Astrocyte (in vitro differentiated cells and primary cell): ENCODE results near the gene APOL6. TPM values are rescaled to one million over a fixed set of nuclear protein-coding genes. Genes with fewer than 3 reads are reported as not detected.

Experiments
- DNase-seq: peaks from one replicate; pipeline ENCODE4 v3.0.0-alpha.2; 2010; ENCODE audit warnings: low read depth
- FAIRE-seq: peaks from 2 replicates; lab custom pipeline; 2011; peaks lifted over from hg19 to GRCh38; lab: Jason Lieb, UNC
- H2AFZ ChIP-seq: 2 replicates; pipeline ENCODE4 v1.6.0; 2012; ENCODE audit warnings: low read depth, low read length, inconsistent platforms
- H3K27ac ChIP-seq: 2 replicates; pipeline ENCODE4 v1.5.1; 2011; ENCODE audit warnings: low read depth, low read length, inconsistent platforms
- H3K27me3 ChIP-seq: 2 replicates; pipeline ENCODE4 v1.6.0; 2011; ENCODE audit warnings: low read length, inconsistent platforms; ENCODE audit not compliant: insufficient read depth
- H3K36me3 ChIP-seq: 2 replicates; pipeline ENCODE4 v1.5.1; 2011; ENCODE audit warnings: low read length, inconsistent platforms; ENCODE audit not compliant: insufficient read depth
- H3K4me1 ChIP-seq: 2 replicates; pipeline ENCODE4 v1.5.1; 2011; ENCODE audit warnings: low read length, inconsistent platforms; ENCODE audit not compliant: insufficient read depth
- H3K4me2 ChIP-seq: 2 replicates; pipeline ENCODE4 v1.6.0; 2012; ENCODE audit warnings: low read length, inconsistent platforms
- H3K4me3 ChIP-seq: 2 replicates; pipeline ENCODE4 v1.5.1; 2011; ENCODE audit warnings: low read depth, mild to moderate bottlenecking, low read length, inconsistent platforms; ENCODE audit not compliant: insufficient read depth
- H3K79me2 ChIP-seq: 2 replicates; pipeline ENCODE4 v1.6.0; 2012; ENCODE audit warnings: mild to moderate bottlenecking, low read length, inconsistent platforms; ENCODE audit not compliant: insufficient read depth
- H3K9ac ChIP-seq: 2 replicates; pipeline ENCODE4 v1.6.0; 2012; ENCODE audit warnings: mild to moderate bottlenecking, low read length, inconsistent platforms
- H3K9me3 ChIP-seq: 2 replicates; pipeline ENCODE4 v1.5.1; 2012; ENCODE audit warnings: low read depth, mild to moderate bottlenecking, low read length, inconsistent platforms; ENCODE audit not compliant: insufficient read depth
- H4K20me1 ChIP-seq: 2 replicates; pipeline ENCODE4 v1.6.0; 2012; ENCODE audit warnings: low read length, inconsistent platforms; ENCODE audit not compliant: insufficient read depth
- H3K27ac Mint-ChIP-seq: one replicate; pipeline ENCODE4 v1.8.0; 2021; ENCODE audit warnings: mild to moderate bottlenecking, mixed read lengths; ENCODE audit not compliant: unreplicated experiment
- H3K27me3 Mint-ChIP-seq: one replicate; pipeline ENCODE4 v1.8.0; 2021; ENCODE audit warnings: low read depth, mixed read lengths; ENCODE audit not compliant: unreplicated experiment
- H3K36me3 Mint-ChIP-seq: one replicate; pipeline ENCODE4 v1.8.0; 2021; ENCODE audit warnings: low read depth, mixed read lengths; ENCODE audit not compliant: unreplicated experiment
- H3K4me1 Mint-ChIP-seq: one replicate; pipeline ENCODE4 v1.8.0; 2021; ENCODE audit warnings: low read depth, mixed read lengths; ENCODE audit not compliant: unreplicated experiment
- H3K4me3 Mint-ChIP-seq: one replicate; pipeline ENCODE4 v1.8.0; 2021; ENCODE audit warnings: mild to moderate bottlenecking, moderate library complexity, mixed read lengths; ENCODE audit not compliant: unreplicated experiment
- H3K9me3 Mint-ChIP-seq: one replicate; pipeline ENCODE4 v1.8.0; 2021; ENCODE audit warnings: mild to moderate bottlenecking, mixed read lengths; ENCODE audit not compliant: unreplicated experiment
- CTCF ChIP-seq: IDR thresholded peaks from 2 replicates; pipeline ENCODE4 v1.5.1; 2011; ENCODE audit warnings: low read depth, mild to moderate bottlenecking, inconsistent platforms, low read length, moderate library complexity; ENCODE audit not compliant: insufficient read depth
- EZH2 ChIP-seq: IDR thresholded peaks from 2 replicates; pipeline ENCODE4 v1.6.1; 2012; ENCODE audit warnings: mild to moderate bottlenecking, low read length, inconsistent platforms; ENCODE audit not compliant: insufficient read depth
- total RNA-seq: library from RNA; stranded (reverse); gene quantifications from 2 replicates; pipeline ENCODE4 v1.2.1, GENCODE V29; 2021

The APOL6 gene
- total RNA-seq, 1 donor from 2014 or later: 5.9 TPM

- TF ChIP-seq CTCF (no peak), EZH2 (no peak)
- H3K9me3 ChIP-seq: no peaks in the 10 kb centered on the region
- H3K27me3 Mint-ChIP-seq: peaks cover 33% of the 10 kb centered on the region
- H3K36me3 ChIP-seq: no peaks in the 10 kb centered on the region
- no peak overlapping the region for H3K4me2 ChIP-seq
- H3K27ac ChIP-seq: no peak overlapping the region
- H3K9ac ChIP-seq: no peak overlapping the region
- DNase-seq (no peak), FAIRE-seq (no peak)
- no peaks in the 10 kb centered on the region for H3K36me3 Mint-ChIP-seq
- peaks cover 13% of the 10 kb centered on the region for H3K27me3 ChIP-seq
- H4K20me1 ChIP-seq: no peaks in the 10 kb centered on the region
- no peak overlapping the region for H3K4me3 Mint-ChIP-seq
- H3K79me2 ChIP-seq: no peaks in the 10 kb centered on the region
- peak overlapping the region; percentile 21 for H3K27ac Mint-ChIP-seq
- H3K4me1 Mint-ChIP-seq: no peaks in the 10 kb centered on the region
- no peak overlapping the region for H2AFZ ChIP-seq
- no peaks in the 10 kb centered on the region for H3K4me1 ChIP-seq
- H3K4me3 ChIP-seq: no peak overlapping the region
- peaks cover 2% of the 10 kb centered on the region for H3K9me3 Mint-ChIP-seq
Measured at GRCh38 chr22:35615156-35615555, 33.1 kb upstream of the APOL6 start.

DNA sequence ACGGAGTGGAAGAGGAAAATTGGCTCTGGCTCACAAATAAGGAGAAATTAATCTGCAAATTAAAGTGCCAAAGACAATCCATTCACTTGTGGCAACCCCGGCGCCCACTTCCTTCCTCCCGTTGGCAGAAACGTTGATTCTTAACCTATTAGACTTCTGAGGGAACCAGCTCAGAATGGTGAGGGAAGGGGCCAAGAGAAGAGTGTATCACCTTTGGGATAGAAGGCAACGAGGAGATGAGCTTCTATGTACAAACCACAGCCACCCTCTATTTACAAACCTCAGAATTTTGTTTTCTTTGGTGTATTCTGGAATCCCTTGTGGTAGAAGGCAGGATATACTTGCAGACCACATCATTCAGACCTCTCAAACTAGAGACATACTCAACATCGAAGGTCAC, 32.2 kb upstream of the APOL6 start:
- Mint-ChIP-seq H3K27me3 (peaks cover 25% of the 10 kb centered on the region), H3K4me3 (no peak overlapping the region), H3K9me3 (peaks cover 2% of the 10 kb centered on the region), H3K4me1 (no peaks in the 10 kb centered on the region), H3K27ac (peak overlapping the region; percentile 49), H3K36me3 (no peaks in the 10 kb centered on the region)
- Histone ChIP-seq H4K20me1 (no peaks in the 10 kb centered on the region), H3K4me2 (no peak overlapping the region), H3K4me1 (no peaks in the 10 kb centered on the region), H3K36me3 (no peaks in the 10 kb centered on the region), H3K27me3 (peaks cover 10% of the 10 kb centered on the region), H3K9ac (no peak overlapping the region), H3K27ac (no peak overlapping the region), H2AFZ (no peak overlapping the region), H3K9me3 (no peaks in the 10 kb centered on the region), H3K79me2 (no peaks in the 10 kb centered on the region), H3K4me3 (no peak overlapping the region)
- FAIRE-seq (no peak), DNase-seq (no peak)
- TF ChIP-seq EZH2: no peak
- no peak for TF ChIP-seq CTCF

- no peaks in the 10 kb centered on the region for H3K36me3 ChIP-seq
- H3K27me3 Mint-ChIP-seq: peaks cover 15% of the 10 kb centered on the region
- peaks cover 4% of the 10 kb centered on the region for H3K4me1 Mint-ChIP-seq
- DNase-seq: no peak
- no peaks in the 10 kb centered on the region for H3K4me1 ChIP-seq
- H2AFZ ChIP-seq: no peak within 1 kb of the TSS
- H3K36me3 Mint-ChIP-seq: no peaks in the 10 kb centered on the region
- no peak within 1 kb of the TSS for H3K27ac Mint-ChIP-seq
- H3K4me2 ChIP-seq: no peak within 1 kb of the TSS
- no peak within 1 kb of the TSS for H3K4me3 ChIP-seq
- peaks cover 2% of the 10 kb centered on the region for H3K9me3 Mint-ChIP-seq
- no peak within 1 kb of the TSS for H3K9ac ChIP-seq
- no peak for FAIRE-seq
- H3K79me2 ChIP-seq: no peaks in the 10 kb centered on the region
- H3K27ac ChIP-seq: no peak within 1 kb of the TSS
- H3K9me3 ChIP-seq: no peaks in the 10 kb centered on the region
- H4K20me1 ChIP-seq: no peaks in the 10 kb centered on the region
- H3K4me3 Mint-ChIP-seq: no peak within 1 kb of the TSS
- TF ChIP-seq CTCF (no peak), EZH2 (no peak)
- peaks cover 7% of the 10 kb centered on the region for H3K27me3 ChIP-seq
Measured at GRCh38 chr22:35617137-35617755, 31.0 kb upstream of the APOL6 start, which contains the start of gene MB. MB (minus strand) TSS chr22:35617329; CDS start chr22:35617257, 72 bp downstream.
